ENCODE results near the gene VSX1. TPM values are rescaled to one million over a fixed set of nuclear protein-coding genes. Genes with fewer than 3 reads are reported as not detected.

VSX1 gene
- total and polyA plus RNA-seq, 2 donors (not counting 1 experiment from before 2014, with no cell fraction given), result not detected

- Histone ChIP-seq H3K4me2 (ENCODE audit: extremely low read depth, insufficient read depth, low read length) (no peak overlapping the region), H3K79me2 (ENCODE audit: control insufficient read depth, insufficient read depth, low read length) (no peaks in the 10 kb centered on the region), H3K9ac (ENCODE audit: insufficient read depth, low read length) (no peak overlapping the region), H2AFZ (ENCODE audit: low read length) (no peak overlapping the region), H3K4me1 (ENCODE audit: control insufficient read depth, extremely low read depth, insufficient read depth, low read length) (peaks cover 11% of the 10 kb centered on the region), H3K9me3 (ENCODE audit: control insufficient read depth, insufficient read depth, low read depth, low read length) (no peaks in the 10 kb centered on the region), H3K27me3 (ENCODE audit: control insufficient read depth, insufficient read depth, low read length) (peaks cover 15% of the 10 kb centered on the region), H4K20me1 (ENCODE audit: control insufficient read depth, extremely low read depth, insufficient read depth, low read length) (no peaks in the 10 kb centered on the region), H3K27ac (ENCODE audit: insufficient read depth, low read length) (no peak overlapping the region), H3K4me3 (replicated peaks in 1 of 4; ENCODE audit: control extremely low read depth in 1 of 4, insufficient read depth in 1 of 4, low read depth in 3 of 4, low read length in 4 of 4) (no peak overlapping the region), H3K36me3 (ENCODE audit: control insufficient read depth, insufficient read depth, low read length) (no peaks in the 10 kb centered on the region)
- TF ChIP-seq, protein P1, sequence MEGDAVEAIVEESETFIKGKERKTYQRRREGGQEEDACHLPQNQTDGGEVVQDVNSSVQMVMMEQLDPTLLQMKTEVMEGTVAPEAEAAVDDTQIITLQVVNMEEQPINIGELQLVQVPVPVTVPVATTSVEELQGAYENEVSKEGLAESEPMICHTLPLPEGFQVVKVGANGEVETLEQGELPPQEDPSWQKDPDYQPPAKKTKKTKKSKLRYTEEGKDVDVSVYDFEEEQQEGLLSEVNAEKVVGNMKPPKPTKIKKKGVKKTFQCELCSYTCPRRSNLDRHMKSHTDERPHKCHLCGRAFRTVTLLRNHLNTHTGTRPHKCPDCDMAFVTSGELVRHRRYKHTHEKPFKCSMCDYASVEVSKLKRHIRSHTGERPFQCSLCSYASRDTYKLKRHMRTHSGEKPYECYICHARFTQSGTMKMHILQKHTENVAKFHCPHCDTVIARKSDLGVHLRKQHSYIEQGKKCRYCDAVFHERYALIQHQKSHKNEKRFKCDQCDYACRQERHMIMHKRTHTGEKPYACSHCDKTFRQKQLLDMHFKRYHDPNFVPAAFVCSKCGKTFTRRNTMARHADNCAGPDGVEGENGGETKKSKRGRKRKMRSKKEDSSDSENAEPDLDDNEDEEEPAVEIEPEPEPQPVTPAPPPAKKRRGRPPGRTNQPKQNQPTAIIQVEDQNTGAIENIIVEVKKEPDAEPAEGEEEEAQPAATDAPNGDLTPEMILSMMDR (conservative IDR thresholded peaks at IDR 0.05 in 1 of 2, IDR thresholded peaks at IDR 0.05 in 1 of 2; ENCODE audit: low read depth in 1 of 2, low read length in 2 of 2), result no peak
- no peak for TF ChIP-seq EZH2 (IDR thresholded peaks at IDR 0.05; ENCODE audit: low read length, missing control alignments)
- DNase-seq (ENCODE audit: low read depth in 2 of 2), result peak in 1 of 2 donors; percentile 42
Measured at GRCh38 chr20:25055711-25056495, 26.0 kb downstream of the VSX1 start.

DNA sequence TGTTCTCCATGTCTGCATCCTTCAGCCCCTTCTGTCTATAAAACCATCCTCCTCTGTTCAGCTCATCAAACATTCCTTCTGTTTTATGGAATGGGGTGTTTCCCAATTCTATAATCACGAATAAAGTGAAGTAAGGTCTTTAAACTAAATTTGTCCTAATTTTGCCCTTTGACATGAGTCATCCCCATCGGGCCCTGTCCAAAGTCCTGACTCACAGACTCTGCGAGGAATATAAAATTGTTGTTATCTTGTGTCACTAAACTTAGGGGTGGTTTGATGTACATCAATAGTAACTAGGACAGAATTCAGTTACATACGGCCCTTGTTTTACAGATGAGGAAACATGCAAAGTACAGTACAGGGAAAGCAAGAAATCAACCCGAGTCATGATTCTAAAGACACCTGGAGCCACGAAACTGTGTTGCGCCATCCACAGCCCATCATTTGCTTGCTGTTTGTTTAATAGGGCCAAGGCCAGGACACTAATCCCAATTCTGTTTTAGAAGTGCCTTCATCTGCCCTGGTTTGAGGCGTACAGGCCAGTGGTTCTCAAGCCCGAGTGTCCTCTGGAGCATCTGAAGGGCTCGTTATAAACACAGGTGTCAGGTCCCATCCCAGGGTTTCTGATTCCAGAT is 26.8 kb downstream of the VSX1 start:
- Histone ChIP-seq H3K27me3 (ENCODE audit: control insufficient read depth, insufficient read depth, low read length) (peaks cover 11% of the 10 kb centered on the region), H2AFZ (ENCODE audit: low read length) (no peak overlapping the region), H3K9me3 (ENCODE audit: control insufficient read depth, insufficient read depth, low read depth, low read length) (no peaks in the 10 kb centered on the region), H4K20me1 (ENCODE audit: control insufficient read depth, extremely low read depth, insufficient read depth, low read length) (no peaks in the 10 kb centered on the region), H3K4me2 (ENCODE audit: extremely low read depth, insufficient read depth, low read length) (no peak overlapping the region), H3K9ac (ENCODE audit: insufficient read depth, low read length) (no peak overlapping the region), H3K4me1 (ENCODE audit: control insufficient read depth, extremely low read depth, insufficient read depth, low read length) (peaks cover 11% of the 10 kb centered on the region), H3K79me2 (ENCODE audit: control insufficient read depth, insufficient read depth, low read length) (no peaks in the 10 kb centered on the region), H3K4me3 (replicated peaks in 1 of 4; ENCODE audit: control extremely low read depth in 1 of 4, insufficient read depth in 1 of 4, low read depth in 3 of 4, low read length in 4 of 4) (no peak overlapping the region), H3K27ac (ENCODE audit: insufficient read depth, low read length) (no peak overlapping the region), H3K36me3 (ENCODE audit: control insufficient read depth, insufficient read depth, low read length) (no peaks in the 10 kb centered on the region)
- DNase-seq (ENCODE audit: low read depth in 2 of 2), result peak; percentile 10 to 26
- peak; percentile 50 for TF ChIP-seq EZH2 (IDR thresholded peaks at IDR 0.05; ENCODE audit: low read length, missing control alignments)
- TF ChIP-seq, protein P1 (conservative IDR thresholded peaks at IDR 0.05 in 1 of 2, IDR thresholded peaks at IDR 0.05 in 1 of 2; ENCODE audit: low read depth in 1 of 2, low read length in 2 of 2), result no peak

GRCh38 chr20:25054096-25054820 is 27.7 kb downstream of the VSX1 start:
- Histone ChIP-seq H3K4me2 (ENCODE audit: extremely low read depth, insufficient read depth, low read length) (no peak overlapping the region), H3K9me3 (ENCODE audit: control insufficient read depth, insufficient read depth, low read depth, low read length) (no peaks in the 10 kb centered on the region), H2AFZ (ENCODE audit: low read length) (no peak overlapping the region), H3K79me2 (ENCODE audit: control insufficient read depth, insufficient read depth, low read length) (no peaks in the 10 kb centered on the region), H3K27ac (ENCODE audit: insufficient read depth, low read length) (no peak overlapping the region), H3K36me3 (ENCODE audit: control insufficient read depth, insufficient read depth, low read length) (no peaks in the 10 kb centered on the region), H3K27me3 (ENCODE audit: control insufficient read depth, insufficient read depth, low read length) (peaks cover 13% of the 10 kb centered on the region), H3K4me3 (replicated peaks in 1 of 4; ENCODE audit: control extremely low read depth in 1 of 4, insufficient read depth in 1 of 4, low read depth in 3 of 4, low read length in 4 of 4) (no peak overlapping the region), H4K20me1 (ENCODE audit: control insufficient read depth, extremely low read depth, insufficient read depth, low read length) (no peaks in the 10 kb centered on the region), H3K9ac (ENCODE audit: insufficient read depth, low read length) (no peak overlapping the region), H3K4me1 (ENCODE audit: control insufficient read depth, extremely low read depth, insufficient read depth, low read length) (peaks cover 11% of the 10 kb centered on the region)
- TF ChIP-seq, protein P1 (conservative IDR thresholded peaks at IDR 0.05 in 1 of 2, IDR thresholded peaks at IDR 0.05 in 1 of 2; ENCODE audit: low read depth in 1 of 2, low read length in 2 of 2), result no peak
- TF ChIP-seq EZH2 (IDR thresholded peaks at IDR 0.05; ENCODE audit: low read length, missing control alignments), result no peak
- DNase-seq (ENCODE audit: low read depth in 2 of 2), result no peak
